ENCODE measurements around the gene IL10RA.
"Not testable (repeated sequence)": the region's sequence is repeated elsewhere in the genome, so short reads cannot be mapped to it uniquely, and the experiment has no call there.

IL10RA gene

GRCh38 chr11:117962826-117963225 is 23.4 kb upstream of the IL10RA start:
- DNase-seq: no peak

GRCh38 chr11:117966908-117967307 is 19.3 kb upstream of the IL10RA start:
- no peak for DNase-seq

GRCh38 chr11:117969160-117969991 is 16.8 kb upstream of the IL10RA start:
- no peak for DNase-seq

DNA sequence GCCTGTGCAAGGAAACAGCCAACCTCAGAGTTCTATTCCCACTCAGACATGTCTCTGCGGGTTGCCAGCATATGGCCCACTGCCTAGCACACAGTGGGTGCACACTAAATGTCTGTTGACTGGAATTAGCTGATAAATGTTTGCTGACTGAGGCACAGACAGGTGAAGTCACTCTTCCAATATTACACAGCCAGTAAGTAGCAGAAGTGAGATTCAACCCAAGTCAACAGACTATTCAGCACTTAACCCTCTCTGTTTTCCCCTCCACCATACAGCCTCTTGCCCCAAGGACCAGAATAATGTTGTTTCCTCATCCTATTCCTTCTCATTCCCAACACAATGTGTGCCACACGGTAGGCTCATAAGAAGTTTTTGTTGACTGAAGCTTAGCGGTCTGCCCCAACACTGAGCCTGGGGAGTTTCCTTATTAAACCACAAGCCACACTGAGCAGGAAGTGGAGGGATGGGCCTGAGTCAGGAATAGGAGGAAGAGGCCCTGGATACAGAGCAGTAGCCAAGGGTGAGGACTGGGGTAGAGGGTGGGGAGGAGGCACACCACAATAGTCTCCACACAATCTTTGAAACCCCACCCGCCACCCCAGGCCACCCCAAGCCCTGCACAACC is 15.7 kb upstream of the IL10RA start:
- DNase-seq: peak; percentile 61

- DNase-seq: no peak
Measured at GRCh38 chr11:117972044-117972443, 14.2 kb upstream of the IL10RA start.

GRCh38 chr11:117972629-117973502 is 13.3 kb upstream of the IL10RA start:
- DNase-seq: no peak

- no peak for DNase-seq
Measured at GRCh38 chr11:117973503-117973860, 12.7 kb upstream of the IL10RA start.

DNA sequence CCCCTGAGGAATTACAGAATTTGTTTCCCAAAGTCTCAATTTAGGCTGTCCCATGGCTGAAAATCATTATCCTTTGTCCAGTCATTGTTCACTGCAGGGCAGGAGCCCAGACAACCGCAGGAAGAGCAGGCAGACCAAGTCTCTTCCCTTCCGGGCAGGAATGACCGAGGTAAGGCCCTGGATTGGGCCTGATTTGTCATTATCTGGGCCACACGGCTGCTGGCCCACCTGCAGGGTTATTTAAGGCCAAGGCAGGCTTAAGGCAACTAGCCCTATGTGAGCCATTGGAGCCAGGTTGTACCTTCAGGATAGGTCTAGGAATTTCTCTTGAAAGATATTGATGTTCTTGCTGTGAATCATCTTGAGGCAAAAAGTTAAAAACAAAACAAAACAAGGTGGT is 9.7 kb upstream of the IL10RA start:
- DNase-seq: no peak

GRCh38 chr11:117977029-117977428 is 9.2 kb upstream of the IL10RA start:
- no peak for DNase-seq

- DNase-seq: not testable (repeated sequence)
Measured at GRCh38 chr11:117977612-117978264, 8.5 kb upstream of the IL10RA start.

GRCh38 chr11:117978291-117978910 is 7.8 kb upstream of the IL10RA start:
- DNase-seq: not testable (repeated sequence)

DNA sequence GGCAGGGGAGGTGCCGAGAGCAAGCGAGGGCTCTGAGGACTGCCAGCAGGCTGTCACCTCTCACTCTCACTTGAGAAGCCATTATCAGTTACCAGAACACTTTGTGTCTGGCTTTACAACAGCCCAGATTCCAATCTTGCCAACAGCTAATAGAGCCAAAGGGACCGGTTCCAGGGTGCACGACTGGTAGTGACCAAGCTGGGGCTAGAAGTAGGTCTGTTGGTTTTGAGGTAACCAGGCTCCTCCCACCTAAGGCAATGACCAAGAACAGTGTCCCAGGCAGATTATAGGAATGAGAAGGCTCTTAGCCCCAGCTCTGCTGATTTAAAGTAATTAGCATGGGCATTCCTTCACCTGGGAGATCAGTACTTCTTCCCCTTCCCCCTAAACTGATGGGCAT is 7.2 kb upstream of the IL10RA start:
- no peak for DNase-seq

DNA sequence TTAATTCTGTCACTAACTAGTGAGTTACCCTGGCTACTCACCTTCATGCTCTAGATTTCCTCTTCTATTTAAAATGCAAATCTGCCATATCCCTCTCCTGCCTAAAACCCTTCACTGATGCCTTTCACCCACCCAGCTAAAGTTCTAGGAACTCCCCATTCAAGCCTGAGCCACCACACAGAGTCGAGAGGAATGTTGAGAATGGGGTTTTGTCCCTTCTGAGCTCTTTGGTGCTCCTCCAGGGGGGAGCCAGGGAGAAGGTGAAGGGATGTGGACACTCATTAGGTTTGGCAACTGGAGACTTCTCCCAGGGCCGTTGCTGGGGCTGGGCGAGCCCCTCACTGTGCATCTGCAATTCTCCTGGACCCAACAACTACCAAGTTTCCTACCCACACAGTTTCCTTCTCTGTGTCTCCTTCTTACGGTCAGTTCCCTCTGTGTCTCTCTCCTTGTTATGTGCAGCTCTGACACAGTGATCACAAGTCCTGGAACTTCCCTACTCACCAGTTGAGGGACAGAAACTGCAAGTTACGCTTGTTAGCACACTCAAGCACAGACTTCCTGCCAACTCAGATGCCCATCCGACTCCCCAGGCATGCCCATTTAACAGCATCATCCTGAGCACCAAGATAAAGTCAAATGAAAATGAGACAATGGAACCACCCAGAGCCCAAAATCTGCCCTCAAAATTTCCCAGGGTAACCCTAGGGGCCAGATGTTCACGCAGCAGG is 6.5 kb upstream of the IL10RA start:
- peak; percentile 43 for DNase-seq

DNA sequence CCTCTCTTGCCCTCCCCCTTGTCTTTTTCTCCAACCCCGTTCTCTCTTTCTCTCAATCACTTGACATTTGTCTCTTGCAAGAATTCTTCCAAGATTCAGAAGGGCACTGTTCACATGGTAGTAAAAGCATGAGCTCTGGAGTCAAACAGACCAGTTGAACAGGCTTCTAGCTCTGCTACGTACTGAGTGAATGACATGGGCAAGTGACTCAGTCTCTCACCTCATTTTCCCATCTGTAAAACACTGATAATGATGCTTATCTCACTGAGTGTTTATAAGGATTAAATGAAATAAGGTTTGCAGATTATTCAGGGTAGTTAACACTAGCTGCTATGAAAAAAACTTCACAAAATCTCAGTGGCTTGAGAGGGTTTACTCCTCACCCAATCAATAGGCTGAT is 5.9 kb upstream of the IL10RA start:
- DNase-seq: no peak

DNA sequence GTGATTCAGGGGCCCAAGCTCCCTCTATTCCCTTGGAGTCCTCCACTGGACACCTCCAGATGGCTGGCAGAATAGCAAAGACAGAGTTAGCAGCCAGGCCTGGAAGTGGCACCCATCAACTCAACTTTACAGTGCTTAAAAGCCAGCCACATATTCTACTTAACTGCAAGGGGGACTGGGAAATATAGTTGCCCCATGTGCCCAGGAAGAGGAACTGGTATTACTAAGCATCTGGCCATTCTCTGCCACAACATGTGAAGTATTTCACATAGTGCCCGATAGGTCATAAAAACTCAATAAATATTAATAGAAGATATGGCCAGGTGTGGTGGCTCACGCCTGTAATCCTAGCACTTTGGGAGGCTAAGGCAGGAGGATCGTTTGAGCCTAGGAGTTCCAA is 5.5 kb upstream of the IL10RA start:
- DNase-seq: no peak

GRCh38 chr11:117983163-117983475 is 3.1 kb upstream of the IL10RA start:
- DNase-seq: no peak

DNA sequence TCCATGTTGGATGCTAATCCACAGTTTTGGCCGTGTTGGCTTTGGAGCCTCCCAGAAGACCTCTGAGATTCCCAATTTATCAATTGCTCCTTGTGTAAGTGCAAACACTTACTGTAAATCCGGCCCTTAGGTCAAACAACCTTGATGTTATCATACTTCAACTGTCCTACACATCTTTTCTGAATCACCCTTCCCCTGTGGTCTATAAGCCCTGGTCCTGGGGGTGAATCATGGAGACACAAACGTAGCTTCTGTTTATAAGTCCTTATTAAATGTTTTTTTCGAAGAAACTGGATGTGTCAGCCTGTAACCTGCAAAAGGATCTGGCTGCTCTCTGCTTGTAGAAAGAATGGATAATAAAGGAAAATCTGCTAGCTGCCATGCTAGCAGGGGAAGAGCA is 1.7 kb upstream of the IL10RA start:
- no peak for DNase-seq

DNA sequence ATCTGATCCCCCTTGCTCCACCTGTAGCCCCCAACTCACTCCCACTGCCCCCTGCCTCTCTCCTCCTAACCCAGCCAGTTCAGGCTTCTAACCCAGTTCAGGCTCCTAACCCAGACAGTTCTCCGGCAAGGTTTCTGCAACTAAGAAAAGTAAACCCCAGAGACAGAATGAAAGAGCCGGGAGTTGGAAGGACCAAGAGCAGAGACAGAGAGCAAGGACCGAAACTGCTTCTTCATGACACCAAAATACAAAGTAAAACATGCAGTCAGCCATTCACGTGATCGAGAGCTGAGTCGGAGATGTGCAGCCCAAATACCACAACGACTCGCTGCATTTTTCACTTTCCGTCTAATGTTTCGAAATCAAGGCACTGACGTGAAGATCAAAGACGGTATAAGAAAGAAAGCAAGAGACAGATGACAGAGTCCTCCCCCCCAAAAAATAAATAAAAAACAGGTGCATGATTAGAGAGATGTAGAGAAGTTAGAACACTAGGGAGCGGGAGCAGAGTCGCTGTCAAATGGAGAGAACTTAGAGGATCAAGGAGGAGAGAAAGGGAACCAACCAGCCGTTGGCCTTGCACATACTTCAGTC is 884 bp downstream of the IL10RA start:
- peak; percentile 76 for DNase-seq

- DNase-seq: no peak
Measured at GRCh38 chr11:117989351-117990102, 3.3 kb downstream of the IL10RA start.

- DNase-seq: no peak
Measured at GRCh38 chr11:117992136-117992535, 5.9 kb downstream of the IL10RA start.

GRCh38 chr11:117992620-117993019 is 6.4 kb downstream of the IL10RA start:
- no peak for DNase-seq
